AG04450 (cell line): ENCODE measurements around the gene OLFML2A. TPM values are rescaled to one million over a fixed set of nuclear protein-coding genes. Genes with fewer than 3 reads are reported as not detected.

Experiments used
- CTCF ChIA-PET: fragments of 300-600, 350-600 bp; formaldehyde crosslinking; extraction: SDS; loops from one replicate; lab custom pipeline; 2022; ENCODE audit warnings: antibody characterized with exemption, inconsistent platforms; lab: Charles Lee
- POLR2A ChIA-PET: fragments of 350-600 bp; formaldehyde crosslinking; extraction: SDS; loops from one replicate; lab custom pipeline; 2021; ENCODE audit warnings: antibody characterized with exemption, inconsistent platforms; lab: Yijun Ruan, JAX
- DNase-seq: peaks from one replicate; pipeline ENCODE4 v3.0.0-alpha.2; 2011; ENCODE audit warnings: low read depth, low spot score
- H3K27ac ChIP-seq: one replicate; pipeline ENCODE4 v1.5.1; 2012; ENCODE audit warnings: low read depth, low read length, control low read depth
- H3K27me3 ChIP-seq: one replicate; pipeline ENCODE4 v1.6.0; 2012; ENCODE audit warnings: low read length; ENCODE audit not compliant: control insufficient read depth, insufficient read depth
- H3K4me3 ChIP-seq: 2 replicates; pipeline ENCODE4 v1.5.1; 2011; ENCODE audit warnings: mild to moderate bottlenecking, low read depth, low read length, control low read depth
- H3K9me3 ChIP-seq: 2 replicates; pipeline ENCODE4 v1.5.1; 2012; ENCODE audit warnings: low read length; ENCODE audit not compliant: control insufficient read depth, insufficient read depth
- polyA plus RNA-seq: library from polyadenylated mRNA; depleted of rRNA; stranded (reverse); fragments of >200 nt; gene quantifications from 2 replicates; pipeline ENCODE4 v1.2.3, GENCODE V29; 2011
- TF ChIP-seq, protein P1 (sequence below): IDR thresholded peaks from 2 replicates; pipeline ENCODE4 v1.5.1; 2011; ENCODE audit warnings: low read depth, low read length, control low read depth, inconsistent platforms

Gene OLFML2A
- polyA plus RNA-seq, 1 experiment: 22.3 TPM

DNA sequence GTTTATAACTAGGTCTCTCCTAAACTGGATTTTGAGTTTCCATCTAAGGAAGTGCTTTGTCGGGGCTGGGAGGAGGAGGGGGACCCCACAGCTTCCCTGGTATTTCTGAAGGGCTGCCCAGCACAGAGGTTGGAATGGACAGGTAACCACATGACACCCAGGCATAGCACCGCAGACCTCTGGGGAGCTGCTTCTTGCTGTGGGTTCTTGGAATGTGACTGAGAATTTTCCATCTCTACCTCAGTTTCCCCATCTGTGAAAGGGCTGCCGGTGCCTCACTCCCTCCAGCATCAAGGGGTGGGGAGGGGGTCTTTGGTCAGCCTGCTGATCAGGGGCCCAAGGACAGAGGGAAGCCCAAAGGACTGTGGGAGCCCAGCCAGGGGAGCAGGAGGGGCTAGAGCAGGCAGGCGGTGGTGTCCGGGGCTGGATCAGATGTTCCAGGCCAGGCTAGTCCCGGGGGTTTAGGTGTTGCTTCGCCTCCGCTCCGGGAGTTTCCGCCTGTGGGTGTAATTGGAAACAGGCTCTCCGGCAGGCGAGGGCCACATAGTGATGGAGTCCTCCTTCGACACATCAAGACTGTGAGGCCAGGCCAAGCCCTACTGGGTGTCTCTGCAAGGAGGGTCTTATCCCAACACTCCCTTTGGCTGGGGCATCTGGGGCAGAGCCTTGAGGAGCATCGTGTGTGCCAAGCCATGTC, 3.3 kb downstream of the OLFML2A start:
- ChIA-PET CTCF (interaction anchor here (0.7 to 12.3 kb wide), 7 partner anchors 9 to 163 kb away, joined by 3 to 674 read pairs (median 5); partner anchors contain the start of gene WDR38), POLR2A (interaction anchor here (0.7 to 1.8 kb wide), 18 partner anchors 9 to 461 kb away, joined by 3 to 27 read pairs (median 8); partner anchors contain the start of genes ARPC5L, HSPA5, NR6A1 and RPL35)
- peak overlapping the region; percentile 96 for H3K27ac ChIP-seq
- TF ChIP-seq, protein P1, sequence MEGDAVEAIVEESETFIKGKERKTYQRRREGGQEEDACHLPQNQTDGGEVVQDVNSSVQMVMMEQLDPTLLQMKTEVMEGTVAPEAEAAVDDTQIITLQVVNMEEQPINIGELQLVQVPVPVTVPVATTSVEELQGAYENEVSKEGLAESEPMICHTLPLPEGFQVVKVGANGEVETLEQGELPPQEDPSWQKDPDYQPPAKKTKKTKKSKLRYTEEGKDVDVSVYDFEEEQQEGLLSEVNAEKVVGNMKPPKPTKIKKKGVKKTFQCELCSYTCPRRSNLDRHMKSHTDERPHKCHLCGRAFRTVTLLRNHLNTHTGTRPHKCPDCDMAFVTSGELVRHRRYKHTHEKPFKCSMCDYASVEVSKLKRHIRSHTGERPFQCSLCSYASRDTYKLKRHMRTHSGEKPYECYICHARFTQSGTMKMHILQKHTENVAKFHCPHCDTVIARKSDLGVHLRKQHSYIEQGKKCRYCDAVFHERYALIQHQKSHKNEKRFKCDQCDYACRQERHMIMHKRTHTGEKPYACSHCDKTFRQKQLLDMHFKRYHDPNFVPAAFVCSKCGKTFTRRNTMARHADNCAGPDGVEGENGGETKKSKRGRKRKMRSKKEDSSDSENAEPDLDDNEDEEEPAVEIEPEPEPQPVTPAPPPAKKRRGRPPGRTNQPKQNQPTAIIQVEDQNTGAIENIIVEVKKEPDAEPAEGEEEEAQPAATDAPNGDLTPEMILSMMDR: no peak
- peak overlapping the region; percentile 45 for H3K4me3 ChIP-seq
- no peaks in the 10 kb centered on the region for H3K27me3 ChIP-seq
- no peaks in the 10 kb centered on the region; the same call in 1 of the 2 replicates for H3K9me3 ChIP-seq
- no peak for DNase-seq

DNA sequence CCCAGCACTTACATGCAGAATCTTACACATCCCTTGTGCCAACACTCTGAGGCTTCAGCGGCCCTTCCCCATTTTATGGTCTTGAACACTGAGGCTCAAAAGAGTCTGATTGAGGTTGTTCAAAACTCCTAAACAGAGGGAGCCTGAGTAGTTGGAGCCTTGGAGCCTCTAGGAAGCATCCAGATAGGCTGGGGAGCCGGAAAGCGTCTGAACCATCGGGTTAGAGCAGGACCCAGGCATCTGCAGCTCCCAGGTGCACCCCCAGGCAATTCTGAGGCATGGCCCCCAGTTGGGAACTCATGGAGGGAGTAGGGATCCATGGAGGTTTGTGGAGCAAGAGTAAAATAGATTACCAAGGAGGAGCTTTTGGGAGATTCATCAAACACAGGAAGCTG, 3.8 kb downstream of the OLFML2A start:
- H3K27ac ChIP-seq: no peak overlapping the region
- H3K4me3 ChIP-seq: no peak overlapping the region
- ChIA-PET CTCF (no interaction called here), POLR2A (no interaction called here)
- no peaks in the 10 kb centered on the region for H3K27me3 ChIP-seq
- no peak for DNase-seq
- no peaks in the 10 kb centered on the region; the same call in 1 of the 2 replicates for H3K9me3 ChIP-seq
- TF ChIP-seq, protein P1: no peak

DNA sequence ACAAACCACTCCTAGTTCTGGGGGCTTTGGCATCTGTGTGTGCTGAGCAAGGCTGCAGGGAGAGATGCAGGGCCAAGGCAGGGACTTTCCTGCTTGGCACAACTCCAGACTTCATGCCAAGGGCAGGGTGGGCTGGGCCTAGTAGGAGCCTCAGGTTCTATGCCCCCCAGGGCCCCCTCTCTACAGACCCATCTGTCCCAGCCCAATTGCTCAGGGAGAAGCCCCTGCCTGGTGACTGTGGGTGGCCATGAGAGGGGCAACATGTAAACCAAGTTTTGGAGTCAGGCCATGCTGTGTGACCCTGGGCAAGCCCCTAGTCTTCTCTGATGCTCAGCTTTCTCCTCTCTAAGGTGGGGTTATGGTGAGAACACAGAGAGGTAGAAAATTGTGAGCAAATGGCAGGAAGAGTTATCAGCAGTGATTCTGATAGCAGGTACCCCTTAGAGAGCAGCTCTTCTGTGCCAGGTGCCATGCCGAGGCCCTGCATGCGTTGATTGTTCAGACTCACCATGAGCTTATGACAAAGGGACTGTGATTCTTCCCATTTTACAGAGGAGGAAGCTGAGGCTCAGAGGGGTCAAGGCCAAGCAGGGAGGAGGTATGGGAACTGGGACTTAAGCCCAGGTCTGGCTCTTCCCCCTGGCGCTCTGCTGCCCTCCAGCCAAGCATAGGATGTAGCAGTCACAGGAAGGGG, 5.2 kb downstream of the OLFML2A start:
- TF ChIP-seq, protein P1: no peak
- Histone ChIP-seq H3K4me3 (no peak overlapping the region), H3K27ac (no peak overlapping the region), H3K27me3 (no peaks in the 10 kb centered on the region), H3K9me3 (no peaks in the 10 kb centered on the region; the same call in 1 of the 2 replicates)
- POLR2A ChIA-PET: interaction anchor here (0.6 kb wide), 1 partner anchor 16 kb away, joined by 4 read pairs; no protein-coding TSS in a partner anchor
- CTCF ChIA-PET: interaction anchor here (1.4 kb wide), 1 partner anchor 9 kb away, joined by 3 read pairs; no protein-coding TSS in a partner anchor
- DNase-seq: no peak

DNA sequence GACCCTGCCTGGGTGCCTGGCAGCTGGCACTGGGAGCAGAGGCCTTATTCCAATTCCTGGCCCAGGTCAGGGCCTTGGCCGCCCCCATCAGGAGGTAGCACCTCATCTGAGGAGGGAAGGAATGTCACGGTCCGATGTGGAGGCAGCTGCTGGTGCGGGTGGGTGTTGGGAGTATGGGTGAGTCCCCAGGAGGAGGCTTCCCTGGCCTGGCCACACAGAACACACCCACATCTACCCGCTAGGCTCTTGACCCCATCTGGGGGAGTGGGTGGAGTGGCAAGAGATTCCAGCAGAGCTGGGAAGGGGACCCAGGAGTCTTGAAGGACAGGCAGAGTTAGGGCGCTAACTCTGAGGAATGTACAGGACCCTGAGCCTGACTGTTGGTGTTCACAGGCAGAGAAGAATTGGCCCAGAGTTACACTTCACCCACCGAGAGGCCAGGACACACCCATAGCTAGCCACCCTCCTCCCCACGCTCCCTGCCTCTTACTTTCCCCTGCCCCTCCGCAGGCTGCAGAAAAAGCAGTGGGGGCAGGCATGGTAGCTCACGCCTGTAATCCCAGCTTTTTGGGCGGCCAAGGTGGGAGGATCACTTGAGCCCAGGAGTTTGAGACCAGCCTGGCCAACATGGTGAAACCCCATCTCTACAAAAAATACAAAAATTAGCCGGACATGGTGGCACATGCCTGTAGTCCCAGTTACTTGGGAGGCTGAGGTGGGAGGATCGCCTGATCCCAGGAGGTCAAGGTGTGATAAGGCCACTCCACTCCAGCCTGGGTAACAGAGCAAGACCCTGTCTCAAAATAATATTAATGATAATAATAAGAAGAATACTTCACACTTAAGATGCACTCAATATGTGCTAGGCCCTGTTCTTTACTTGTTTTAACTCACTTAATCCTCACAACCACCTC, 6.0 kb downstream of the OLFML2A start:
- ChIA-PET POLR2A (no interaction called here), CTCF (interaction anchor here (1.4 kb wide), 1 partner anchor 10 kb away, joined by 3 read pairs; no protein-coding TSS in a partner anchor)
- Histone ChIP-seq H3K27ac (no peak overlapping the region), H3K4me3 (no peak overlapping the region), H3K27me3 (no peaks in the 10 kb centered on the region), H3K9me3 (no peaks in the 10 kb centered on the region; the same call in 1 of the 2 replicates)
- no peak for DNase-seq
- TF ChIP-seq, protein P1: no peak
